Germinal center (tissue), 1 donor: ENCODE measurements around the gene AXIN2.

Source experiments
- DNase-seq: peaks from one replicate; pipeline ENCODE4 v3.0.0; 2012; ENCODE audit warnings: mixed read lengths, low spot score

AXIN2 gene

GRCh38 chr17:65583921-65584603, 22.6 kb upstream of the AXIN2 start:
- no peak for DNase-seq

- DNase-seq = no peak
These were observed 15.5 kb upstream of the AXIN2 start for GRCh38 chr17:65576939-65577338.

- no peak for DNase-seq
These were observed 11.8 kb upstream of the AXIN2 start for GRCh38 chr17:65573282-65573602.

GRCh38 chr17:65572581-65573281, 11.3 kb upstream of the AXIN2 start:
- no peak for DNase-seq

GRCh38 chr17:65572186-65572580, 10.7 kb upstream of the AXIN2 start:
- DNase-seq = no peak

- DNase-seq = no peak
These were observed 7.5 kb upstream of the AXIN2 start for GRCh38 chr17:65568918-65569317.

GRCh38 chr17:65567566-65567965, 6.1 kb upstream of the AXIN2 start:
- no peak for DNase-seq

GRCh38 chr17:65565559-65565958, 4.1 kb upstream of the AXIN2 start:
- DNase-seq = no peak

- DNase-seq = no peak
These were observed 3.3 kb upstream of the AXIN2 start for GRCh38 chr17:65564793-65565192.

- DNase-seq = no peak
These were observed 721 bp upstream of the AXIN2 start for GRCh38 chr17:65562206-65562531.

- DNase-seq = peak; percentile 62
These were observed 608 bp downstream of the AXIN2 start for GRCh38 chr17:65560628-65561451.

GRCh38 chr17:65559804-65560627, 1.4 kb downstream of the AXIN2 start:
- peak; percentile 29 for DNase-seq

- DNase-seq = no peak
These were observed 2.0 kb downstream of the AXIN2 start for GRCh38 chr17:65559461-65559803.

GRCh38 chr17:65558683-65559460, 2.6 kb downstream of the AXIN2 start:
- no peak for DNase-seq

GRCh38 chr17:65558311-65558682, 3.2 kb downstream of the AXIN2 start:
- no peak for DNase-seq

GRCh38 chr17:65557349-65558310, 3.8 kb downstream of the AXIN2 start:
- DNase-seq = no peak

- no peak for DNase-seq
These were observed 4.5 kb downstream of the AXIN2 start for GRCh38 chr17:65556910-65557348.

GRCh38 chr17:65556014-65556909, 5.2 kb downstream of the AXIN2 start:
- peak; percentile 67 for DNase-seq

- DNase-seq = no peak
These were observed 6.8 kb downstream of the AXIN2 start for GRCh38 chr17:65554553-65555223.
